CD4-positive, alpha-beta T cell treated with Interleukin-2 at 100 ng/mL for 4 hours (primary cell): Measurements from ENCODE around the gene PRKN.

Source experiments
- DNase-seq: peaks from one replicate; pipeline ENCODE4 v3.0.0-alpha.2; 2020; ENCODE audit warnings: low spot score

PRKN gene

DNA sequence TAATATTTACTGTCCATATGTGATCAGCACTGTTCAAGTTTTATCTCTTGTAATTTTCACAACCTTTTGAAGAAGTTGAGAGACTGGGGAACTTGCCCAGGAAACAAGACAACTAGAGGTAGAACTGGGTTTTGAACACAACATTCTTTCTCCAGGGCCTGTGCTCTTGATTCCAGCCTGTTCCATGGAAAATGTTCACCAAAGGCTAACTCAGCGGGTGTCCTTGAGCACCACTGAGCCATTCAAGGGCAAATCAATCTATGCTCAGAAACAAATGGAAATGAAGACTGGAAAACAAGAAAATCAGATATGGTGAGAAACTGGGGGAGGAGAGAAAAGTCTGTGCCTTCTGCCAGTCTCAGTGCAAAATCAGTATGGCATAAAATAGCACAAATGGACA, 771.5 kb downstream of the PRKN start:
- DNase-seq, result no peak

DNA sequence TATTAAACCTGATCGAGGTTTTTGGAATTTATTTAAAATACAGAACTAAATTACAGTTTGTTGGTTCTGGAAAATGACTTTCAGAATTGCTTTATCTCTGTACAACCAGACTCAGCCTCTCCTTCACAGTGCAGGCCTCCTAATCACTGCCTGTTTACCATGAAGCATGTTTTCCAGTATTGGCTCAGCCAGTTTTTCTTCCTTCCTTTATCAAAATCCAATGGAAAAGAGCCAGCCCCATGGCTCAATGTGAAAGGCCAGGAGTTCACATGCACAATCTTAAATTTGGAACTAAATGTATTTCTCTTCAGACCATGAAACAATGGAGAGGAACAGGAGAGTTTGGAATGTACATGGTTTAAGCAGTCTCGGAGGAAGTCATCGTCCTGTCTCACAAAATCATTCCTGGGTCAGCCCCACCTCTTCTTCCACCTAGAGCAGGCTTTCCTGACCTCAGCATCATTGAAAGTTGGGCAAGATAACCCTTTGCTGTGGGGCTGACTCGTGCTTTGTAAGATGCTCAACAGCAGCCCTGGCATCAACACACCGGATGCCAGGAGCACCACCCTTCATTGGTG, 772.8 kb downstream of the PRKN start:
- DNase-seq, result no peak

DNA sequence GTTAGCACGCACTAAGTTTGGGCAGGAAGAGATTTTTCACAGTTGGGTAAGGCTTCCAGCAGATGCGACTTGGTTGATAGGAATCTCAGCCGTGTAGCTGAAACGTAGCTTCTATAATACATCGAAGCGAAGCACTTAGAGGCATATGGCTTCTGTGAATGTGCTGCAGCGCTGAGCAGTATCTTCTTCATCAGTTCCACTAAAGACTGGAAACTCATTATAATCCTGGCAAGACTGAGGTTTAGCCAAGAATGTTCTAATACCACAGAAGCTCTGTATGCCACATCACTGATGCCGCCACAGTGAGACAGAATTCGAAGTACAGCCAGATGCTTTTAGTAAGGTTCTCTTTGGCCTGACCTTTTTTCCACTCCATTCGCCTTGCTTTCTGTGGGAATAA, 773.5 kb downstream of the PRKN start:
- no peak for DNase-seq

DNA sequence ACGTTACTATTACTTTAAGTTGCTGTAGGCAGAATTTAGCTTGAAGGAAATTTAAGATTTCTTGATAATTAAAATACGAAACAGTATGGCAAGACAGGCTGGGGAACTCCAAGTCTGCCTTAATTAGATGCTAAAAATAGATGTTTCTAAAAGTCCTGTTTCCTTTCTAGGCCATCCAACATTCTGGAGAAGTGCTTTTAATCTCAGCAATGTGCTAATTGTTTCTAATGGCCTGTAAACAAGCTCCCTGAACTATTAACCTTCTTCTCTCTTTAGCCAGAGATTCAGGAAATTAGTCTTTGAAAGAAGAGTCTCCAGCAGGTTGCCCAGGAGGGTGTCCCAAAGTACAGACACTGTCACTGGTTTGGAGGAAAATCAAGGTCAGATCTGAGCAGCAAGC, 776.4 kb downstream of the PRKN start:
- DNase-seq, result no peak

DNA sequence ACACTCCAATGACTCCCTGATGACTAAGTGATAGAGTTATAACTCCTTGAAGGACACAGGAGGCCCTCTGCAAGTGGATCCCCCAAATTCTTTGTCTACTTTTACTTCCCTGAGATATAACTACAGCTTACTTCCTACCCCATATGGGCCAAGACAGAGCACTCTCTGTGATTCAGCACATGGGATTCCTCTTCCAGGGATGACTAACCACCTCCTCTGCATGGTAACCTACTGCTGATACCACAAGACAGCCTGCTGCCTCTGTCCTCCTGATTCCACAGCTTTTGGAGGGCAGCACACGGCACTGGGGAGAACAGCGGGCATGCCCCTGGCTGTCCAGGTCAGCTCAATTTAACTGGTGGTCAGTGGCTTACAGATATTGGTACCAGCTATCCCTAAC, 778.0 kb downstream of the PRKN start:
- DNase-seq, result no peak

DNA sequence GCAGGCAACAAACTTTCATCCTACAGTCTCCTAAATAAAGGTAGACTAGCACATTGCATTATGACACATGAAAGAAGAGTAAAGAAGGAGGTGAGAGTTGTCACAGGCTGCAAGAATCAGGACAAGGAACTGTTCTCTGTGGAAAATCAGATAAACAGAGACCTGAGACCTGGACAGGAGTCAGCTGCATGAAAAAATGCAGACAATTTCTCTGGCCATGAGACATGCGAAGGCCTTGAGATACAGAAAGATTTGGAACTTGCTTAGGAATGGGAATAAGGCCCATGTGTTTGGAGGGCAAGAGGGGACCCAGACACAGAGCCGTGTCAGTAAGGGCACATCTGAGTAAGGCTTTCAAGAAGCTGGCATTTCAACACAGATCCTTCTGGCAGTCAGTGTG, 779.1 kb downstream of the PRKN start:
- DNase-seq, result no peak

DNA sequence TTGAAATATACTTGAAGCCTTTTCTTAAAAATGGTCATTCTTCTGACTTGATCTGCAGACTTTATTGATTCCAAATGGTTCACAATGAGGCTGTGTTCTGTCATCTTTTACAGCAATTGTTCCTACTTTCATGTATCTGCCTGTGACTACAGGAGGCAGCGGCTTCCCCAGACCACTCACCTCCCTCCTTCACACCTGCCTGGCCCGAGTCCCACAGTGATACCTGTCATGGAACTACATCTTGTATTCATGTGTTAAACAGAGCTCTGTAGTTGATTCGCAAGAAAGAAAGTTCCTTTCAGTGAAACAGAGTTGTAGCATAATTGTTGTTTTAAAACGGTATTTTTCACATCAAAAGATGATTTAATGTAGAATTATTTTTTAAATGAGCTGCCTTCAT, 780.2 kb downstream of the PRKN start:
- DNase-seq, result no peak

DNA sequence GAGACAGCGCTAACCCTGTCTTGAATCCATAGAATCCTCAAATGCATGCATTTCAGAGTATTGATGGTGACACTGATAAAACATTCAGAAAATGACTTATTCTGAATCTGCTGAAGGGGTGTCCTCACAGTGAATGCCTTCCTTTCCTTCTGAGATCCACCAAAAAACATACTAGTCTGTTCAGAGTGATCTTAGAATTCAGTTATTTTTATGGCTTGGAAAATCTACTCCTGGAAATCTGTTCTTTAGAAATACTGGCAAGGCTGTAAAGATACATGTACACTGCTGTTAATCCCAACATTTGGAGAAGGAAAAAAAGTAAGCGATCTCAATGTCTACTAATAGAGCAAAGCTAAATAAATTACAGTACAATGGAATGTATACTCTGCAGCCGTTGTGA, 781.1 kb downstream of the PRKN start:
- DNase-seq, result no peak

DNA sequence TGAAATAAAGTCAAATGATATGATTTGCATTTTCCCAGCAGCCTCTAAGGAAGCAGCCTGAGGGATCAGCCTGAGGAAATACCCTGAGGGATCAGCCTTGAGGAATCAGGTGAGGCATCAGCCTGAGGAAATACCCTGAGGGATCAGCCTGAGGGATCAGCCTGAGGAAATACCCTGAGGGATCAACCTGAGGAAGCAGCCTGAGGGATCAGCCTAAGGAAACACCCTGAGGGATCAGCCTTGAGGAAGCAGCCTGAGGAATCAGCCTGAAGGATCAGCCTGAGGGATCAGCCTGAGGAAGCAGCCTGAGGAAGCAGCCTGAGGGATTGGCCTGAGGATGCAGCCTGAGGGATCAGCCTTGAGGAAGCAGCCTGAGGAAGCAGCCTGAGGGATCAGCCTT, 784.0 kb downstream of the PRKN start:
- DNase-seq, result no peak

DNA sequence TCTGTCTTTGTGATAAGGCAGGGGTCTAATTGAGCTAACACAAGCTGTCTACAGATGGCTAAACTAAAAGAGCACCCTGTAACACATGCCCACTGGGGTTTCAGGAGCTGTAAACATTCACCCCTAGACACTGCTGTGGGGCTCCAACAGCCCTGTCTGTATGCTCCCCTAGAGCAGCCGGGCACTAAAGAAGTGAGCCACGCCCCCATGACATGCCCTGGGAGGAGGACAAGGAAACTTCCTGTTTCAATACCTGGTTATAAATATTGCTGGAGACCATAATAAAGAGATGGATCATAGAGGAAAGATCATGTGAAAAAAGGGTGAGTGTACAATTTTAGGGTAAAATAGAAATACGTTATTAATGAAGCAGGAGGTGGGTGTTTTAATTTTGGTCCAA, 786.0 kb downstream of the PRKN start:
- DNase-seq, result no peak

DNA sequence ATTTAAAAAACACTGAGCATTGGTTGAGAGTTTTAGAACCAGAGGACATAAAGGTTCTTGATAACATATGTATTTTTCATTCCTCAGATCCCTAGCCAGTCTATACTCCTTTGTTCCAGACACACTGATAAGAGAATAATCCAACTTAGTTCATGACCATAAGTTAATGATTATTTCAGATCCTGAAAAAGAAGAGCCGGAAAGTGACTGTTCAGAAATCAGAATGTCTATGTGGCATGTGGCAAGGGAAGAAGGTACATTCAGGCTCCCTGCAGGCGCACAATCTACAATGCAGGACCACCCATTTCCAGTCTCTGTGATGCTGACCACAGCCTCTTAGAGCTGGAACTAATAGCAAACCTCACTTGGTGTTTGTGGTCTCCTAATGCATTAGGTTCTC, 787.0 kb downstream of the PRKN start:
- no peak for DNase-seq

DNA sequence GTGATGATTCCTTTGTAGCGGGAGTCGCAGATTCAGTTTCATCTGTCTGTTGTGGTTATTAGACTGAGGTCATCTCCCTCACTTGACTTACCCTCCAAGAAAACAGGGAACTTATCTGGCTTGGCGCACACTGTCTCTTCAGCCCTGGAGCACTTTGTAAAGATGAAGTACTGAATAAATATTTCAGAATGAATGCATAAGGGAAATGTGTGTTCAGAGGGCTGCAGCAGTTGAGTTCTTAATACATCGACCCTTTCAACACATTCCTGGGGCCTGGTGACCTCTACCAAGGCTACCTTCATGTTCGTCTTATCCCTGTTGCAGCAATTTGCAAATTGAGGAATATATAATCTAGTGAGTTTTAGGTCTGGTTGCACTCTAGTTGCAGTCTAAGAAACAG, 801.2 kb downstream of the PRKN start:
- no peak for DNase-seq

DNA sequence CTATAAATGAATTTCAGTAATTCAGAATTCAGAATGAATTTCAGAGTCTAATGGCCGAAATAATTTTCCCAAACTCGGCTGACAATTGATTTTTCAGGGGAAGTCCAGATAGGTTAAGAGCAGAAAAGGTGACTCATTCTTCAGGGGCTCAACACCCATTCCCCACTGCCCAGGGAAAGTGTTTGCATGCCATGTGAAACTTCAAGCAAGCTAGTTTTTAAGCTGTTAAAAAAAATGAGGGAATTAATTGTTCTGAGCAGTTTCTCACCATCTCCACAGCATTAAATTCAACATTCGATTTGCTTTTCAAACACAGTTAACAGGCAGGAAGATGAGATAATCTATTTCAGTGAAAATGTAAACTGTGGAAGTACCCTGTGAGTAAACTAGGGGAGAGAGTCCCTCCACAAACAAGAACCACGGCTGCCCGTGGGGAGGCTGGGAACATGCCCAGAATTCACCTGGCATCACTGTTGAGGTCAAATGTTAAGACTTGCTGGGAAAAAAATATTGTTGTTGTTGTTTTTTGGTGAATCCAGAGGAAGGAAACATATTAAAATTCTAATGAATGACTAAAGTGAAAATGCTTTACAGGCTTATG, 803.0 kb downstream of the PRKN start:
- DNase-seq, result no peak

DNA sequence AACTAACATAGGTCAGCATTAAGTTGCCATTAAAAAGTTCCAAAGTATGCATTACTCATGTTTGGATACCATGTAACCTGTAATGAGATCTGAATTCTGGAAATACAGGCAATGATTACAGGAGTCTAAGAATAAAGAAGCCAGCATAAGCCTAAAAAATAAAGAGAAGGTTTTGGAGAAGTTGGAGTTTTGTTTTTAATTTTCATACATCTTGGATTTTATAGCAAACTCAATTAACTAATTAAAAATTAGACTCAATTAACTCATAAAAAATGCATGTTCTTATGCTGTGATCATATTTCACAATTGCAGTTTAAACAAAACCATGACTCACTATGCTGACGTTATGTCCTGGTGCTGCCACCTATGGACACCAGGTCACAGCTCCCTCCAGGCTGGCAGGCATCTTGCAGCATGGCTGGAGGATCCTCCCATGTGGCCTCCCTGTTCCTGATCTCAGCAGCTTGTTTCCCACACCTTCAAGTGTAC, 804.9 kb downstream of the PRKN start:
- DNase-seq, result no peak

DNA sequence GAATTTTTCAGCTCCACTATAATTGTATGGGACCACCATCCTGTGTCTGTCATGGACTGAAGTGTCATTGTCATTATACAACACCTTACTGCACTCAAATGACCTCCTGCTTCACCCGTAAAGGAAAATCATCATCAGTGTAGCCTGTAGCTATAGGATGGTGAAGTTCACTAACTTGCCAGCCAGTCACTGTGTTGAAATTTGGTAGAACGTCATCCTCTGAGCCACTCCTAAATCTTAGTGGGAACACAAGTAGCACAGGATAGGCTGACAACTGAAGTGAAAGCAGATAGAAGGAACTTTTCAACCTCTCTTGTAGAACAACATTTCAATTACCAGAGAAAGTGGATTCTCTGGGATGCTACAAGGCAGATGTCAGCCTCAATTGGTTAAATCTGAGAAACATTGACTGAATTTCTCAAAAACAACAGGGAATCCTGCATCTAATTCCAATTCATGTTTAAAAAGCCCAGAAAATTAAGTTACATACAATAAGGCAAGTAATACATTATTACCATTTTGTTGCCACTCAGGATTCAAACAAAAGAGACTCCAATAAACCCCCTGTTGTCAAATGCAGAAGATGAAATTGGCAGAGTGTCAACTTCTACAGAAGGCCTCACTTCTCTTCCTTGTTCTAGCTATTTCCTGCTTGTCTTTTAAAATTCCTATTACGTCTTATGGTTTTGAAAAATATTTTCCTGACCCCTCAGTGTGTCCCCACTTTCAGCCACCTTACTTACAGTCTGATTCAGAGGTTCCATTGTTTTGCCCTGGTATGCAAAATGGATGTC, 805.8 kb downstream of the PRKN start:
- DNase-seq, result no peak

DNA sequence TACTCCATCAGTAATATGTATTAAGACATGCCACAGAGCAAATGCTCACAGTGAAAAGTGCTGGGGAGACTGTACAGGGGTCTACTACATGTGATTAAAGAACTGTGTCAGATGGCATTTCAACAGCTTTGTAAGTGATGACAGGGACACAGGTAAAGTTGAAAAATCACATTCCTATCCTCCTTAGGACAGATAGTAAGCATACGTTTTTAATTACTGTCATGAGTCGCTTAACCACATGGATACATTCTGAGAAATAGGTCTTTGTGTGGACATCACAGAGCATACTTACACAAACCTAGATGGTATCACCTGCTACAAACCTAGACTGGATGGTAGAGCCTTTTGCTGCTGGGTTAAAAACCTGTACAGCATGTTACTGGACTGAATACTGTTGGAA, 807.9 kb downstream of the PRKN start:
- no peak for DNase-seq

DNA sequence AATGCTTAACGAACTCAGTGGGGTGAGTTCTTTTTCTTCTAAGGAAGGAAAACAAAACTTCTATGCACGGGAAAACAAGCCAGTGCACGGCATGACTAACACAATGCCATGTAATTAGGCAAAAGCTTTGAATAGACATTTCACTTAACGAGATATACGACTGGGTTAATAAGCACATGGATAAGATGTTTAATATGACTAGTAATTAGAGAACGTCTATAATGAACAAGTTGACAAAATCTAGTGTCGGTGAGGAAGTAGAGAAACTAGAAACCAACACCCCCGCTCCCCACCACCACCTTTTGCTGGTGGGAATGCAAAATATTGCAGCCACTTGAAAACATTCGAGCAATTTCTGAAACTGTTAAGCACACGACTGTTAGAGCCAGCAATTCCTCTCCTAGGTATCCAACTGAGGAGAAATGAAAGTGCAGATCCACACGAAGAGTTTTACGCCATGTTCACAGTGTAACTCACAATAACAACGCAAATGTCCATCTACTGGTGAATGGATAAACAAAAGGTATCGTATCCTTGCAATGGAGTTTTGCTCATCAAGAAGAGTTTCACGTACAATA, 808.8 kb downstream of the PRKN start:
- DNase-seq, result no peak

DNA sequence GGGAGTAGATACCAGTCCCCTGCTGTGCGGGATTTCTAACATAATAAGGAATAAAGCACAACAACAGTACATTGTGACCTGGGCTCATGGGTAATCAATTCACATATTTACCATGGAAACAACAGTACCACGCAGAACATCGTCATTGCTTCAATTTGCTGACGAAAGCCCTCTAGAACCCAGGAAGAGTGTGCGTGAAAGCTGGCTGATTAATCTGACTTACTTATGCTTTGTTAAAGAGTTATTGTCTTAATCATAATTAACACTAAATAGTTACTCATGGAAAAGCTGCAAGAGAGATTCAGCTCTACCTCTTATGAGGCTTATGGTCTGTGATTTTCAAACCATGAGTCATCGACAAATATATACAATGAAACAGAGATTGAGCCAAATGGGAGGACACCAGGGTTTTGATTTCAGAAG, 809.4 kb downstream of the PRKN start:
- no peak for DNase-seq

DNA sequence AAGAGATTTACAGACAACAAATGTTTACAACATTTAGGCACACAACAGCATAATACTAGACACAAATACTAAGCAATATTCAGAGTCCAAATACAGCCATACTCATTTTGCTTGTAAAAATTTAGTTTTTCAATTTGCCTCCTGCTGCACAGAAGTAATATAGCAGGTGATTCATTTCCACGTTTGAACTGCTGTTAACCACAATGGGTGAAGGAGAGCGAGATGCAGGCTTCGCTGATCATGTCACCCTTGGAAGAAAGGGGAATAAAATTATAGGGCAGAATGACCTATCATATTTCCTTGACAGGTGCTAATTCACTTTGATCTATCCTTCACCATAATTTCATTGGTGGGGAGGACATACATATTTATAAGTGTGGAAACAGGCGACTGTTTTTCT, 809.9 kb downstream of the PRKN start:
- no peak for DNase-seq

DNA sequence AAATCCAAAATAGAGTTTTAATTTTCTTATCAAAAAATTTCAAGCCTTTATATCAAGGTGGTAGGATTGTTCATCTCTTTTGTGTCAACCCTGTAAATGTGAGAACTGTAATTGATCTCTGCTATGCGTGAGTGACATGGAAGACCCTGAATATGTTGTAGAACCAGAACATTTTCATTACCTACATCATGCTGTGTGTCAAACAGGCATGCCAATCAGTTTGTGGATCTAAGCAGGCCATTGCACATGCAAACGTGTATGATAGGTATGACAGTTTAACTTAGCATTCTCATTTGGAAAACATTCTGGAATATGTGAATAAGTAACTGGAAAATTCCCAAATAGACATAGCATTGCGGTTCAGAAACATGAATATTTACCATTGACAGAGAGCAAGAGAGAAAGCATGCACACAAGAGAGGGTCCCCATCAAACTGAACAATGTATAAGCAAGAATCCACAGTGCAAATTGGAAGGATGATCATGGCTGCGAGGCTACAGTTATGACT, 812.1 kb downstream of the PRKN start:
- no peak for DNase-seq

DNA sequence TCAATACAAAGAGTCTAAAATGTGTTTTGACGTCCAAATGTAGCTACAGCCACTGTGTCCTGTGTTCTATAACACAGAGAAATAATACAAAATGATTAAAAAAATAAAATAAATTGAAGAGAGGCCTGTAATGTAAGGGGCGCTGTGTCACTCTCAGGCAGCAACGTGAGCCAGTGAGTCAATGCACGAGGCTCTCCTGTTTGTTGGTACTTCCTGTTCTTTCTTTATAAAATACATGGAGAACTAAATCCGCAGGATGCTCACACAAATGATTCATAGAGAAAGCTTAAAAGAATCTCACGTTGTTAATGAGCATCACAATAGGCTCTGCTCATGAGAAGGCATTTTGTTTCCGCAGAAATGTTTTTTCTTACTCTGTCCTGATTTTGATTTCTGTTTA, 818.7 kb downstream of the PRKN start:
- DNase-seq, result no peak

DNA sequence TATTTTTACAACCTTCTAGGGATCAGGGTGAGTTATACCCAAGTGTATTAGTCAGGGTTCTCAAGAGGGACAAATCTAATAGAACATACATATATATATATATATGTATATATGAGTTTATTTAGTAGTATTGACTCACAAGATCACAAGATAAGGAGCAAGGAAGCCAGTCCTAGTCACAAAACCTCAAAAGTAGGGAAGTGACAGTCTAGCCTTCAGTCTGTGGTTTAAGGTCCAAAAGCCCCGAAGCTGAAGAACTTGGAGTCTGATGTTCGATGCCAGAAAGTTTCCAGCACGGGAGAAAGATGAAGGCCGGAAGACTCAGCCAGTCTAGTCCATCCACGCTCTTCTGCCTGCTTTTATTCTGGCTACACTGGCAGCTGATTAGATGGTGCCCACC, 821.0 kb downstream of the PRKN start:
- DNase-seq, result no peak

DNA sequence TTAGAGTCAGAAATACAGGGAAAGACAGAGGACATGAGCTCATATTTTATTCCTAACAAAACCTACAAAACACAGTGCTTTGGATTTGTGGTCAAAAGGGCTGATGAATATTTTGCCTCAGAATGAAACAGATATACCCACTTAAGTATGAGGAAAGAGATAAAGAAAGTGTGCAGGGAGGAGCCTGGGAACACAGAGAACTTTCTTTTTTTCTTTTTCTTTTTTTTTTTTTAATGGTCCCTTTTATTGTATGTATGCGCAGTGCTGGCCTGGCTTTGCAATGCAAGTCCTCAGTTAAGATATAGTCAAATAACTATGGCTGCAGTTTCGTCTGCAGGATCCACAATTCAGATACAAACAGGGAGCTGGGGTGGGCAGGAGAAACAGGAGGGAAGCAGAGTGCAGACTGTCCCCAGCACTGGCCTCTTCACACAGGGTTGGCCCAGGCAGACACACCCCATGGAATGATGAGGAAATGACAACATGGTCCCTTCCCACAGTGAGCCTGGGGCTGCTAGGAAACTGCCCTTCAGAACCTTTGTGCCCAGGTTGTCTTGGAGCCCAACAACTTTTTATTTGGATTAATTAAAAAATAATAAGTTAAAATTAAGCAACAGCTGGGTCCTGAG, 823.9 kb downstream of the PRKN start:
- DNase-seq, result no peak
